Body of pancreas (tissue), 4 donors: ENCODE data around the gene PRRT4. TPM values are rescaled to one million over a fixed set of nuclear protein-coding genes. Genes with fewer than 3 reads are reported as not detected.
A peak's percentile ranks its signal among the peaks of the same experiment; 100 is the strongest.

Experiments used
- ATAC-seq: fragments of 150-250 bp; one replicate; pipeline ENCODE4 v1.9.1; 2016
- DNase-seq, 4 donors: peaks; one replicate each; pipeline ENCODE4 v3.0.0-alpha.2; 2019
- H3K27ac ChIP-seq, 4 donors: fragments of 200-600 bp; sonication (generic); 1 replicate in 3 of 4; 2 replicates in 1 of 4; pipeline versions ENCODE4 v1.5.1 to v1.6.1; 2016 to 2019; ENCODE audit warnings: mild to moderate bottlenecking in 1 of 4, mixed read lengths in 1 of 4, moderate library complexity in 1 of 4
- H3K27me3 ChIP-seq, 2 donors: fragments of 200-600 bp; sonication (generic); one replicate each; pipeline ENCODE4 v1.6.0; 2016; ENCODE audit warnings: mild to moderate bottlenecking in 1 of 2
- H3K36me3 ChIP-seq, 2 donors: fragments of 200-600 bp; sonication (generic); replicated peaks in 1 of 2; 2 replicates each; pipeline ENCODE4 v1.5.1; 2016; ENCODE audit warnings: low read depth in 2 of 2; ENCODE audit not compliant: insufficient read depth in 1 of 2
- H3K4me1 ChIP-seq: fragments of 200-600 bp; sonication (generic); one replicate; pipeline ENCODE4 v1.6.0; 2016
- H3K4me3 ChIP-seq, 2 donors: fragments of 200-600 bp; sonication (generic); 1 replicate in 1 of 2; 2 replicates in 1 of 2; pipeline ENCODE4 v1.5.1; 2016 to 2019
- H3K9me3 ChIP-seq, 3 donors: fragments of 200-600 bp; sonication (generic); 1 replicate in 2 of 3; 2 replicates in 1 of 3; pipeline ENCODE4 v1.5.1; 2016
- CTCF ChIP-seq, 7 experiments: fragments of 450-650 bp in 4 of 7; fragments of 200-600 bp in 3 of 7; sonication (generic) in 3 of 7; IDR thresholded peaks; one replicate each; pipeline ENCODE4 v1.5.1; 2016 to 2019; ENCODE audit warnings: antibody characterized with exemption in 7 of 7
- POLR2A ChIP-seq, 3 donors: fragments of 450-650 bp; IDR thresholded peaks; one replicate each; pipeline ENCODE4 v1.6.1; 2016; ENCODE audit warnings: antibody characterized with exemption in 3 of 3, mild to moderate bottlenecking in 2 of 3
- WGBS, 2 donors: methylation state at CpG; one replicate each; pipeline ENCODE4 v1.1.5; 2017; 5-methylcytosine and 5-hydroxymethylcytosine counted together
- intact Hi-C: fragments of 100-400 bp; cut with DNase I; formaldehyde crosslinking; loops from one replicate; pipeline ENCODE4 v1.15.1; 2023
- total RNA-seq, 2 donors: library from RNA; depleted of rRNA; stranded (reverse); fragments of >200 nt; gene quantifications; one replicate each; pipeline ENCODE4 v1.1.0, GENCODE V29; 2016

PRRT4 gene
- total RNA-seq, 2 donors from 2014 or later, result 7.6 TPM; not detected in 1

- WGBS, 2 donors, result 6 to 12% methylated on average over 8 to 34 of the region's 34 CpGs
- Histone ChIP-seq H3K27me3 (peaks cover 0 to 11% of the 10 kb centered on the region in 2 donors), H3K9me3 (no peaks in the 10 kb centered on the region), H3K4me1 (peaks cover 12% of the 10 kb centered on the region), H3K36me3 (no peaks in the 10 kb centered on the region), H3K4me3 (no peak overlapping the region), H3K27ac (no peak overlapping the region)
- TF ChIP-seq CTCF (IDR thresholded peaks at IDR 0.05) (peak in 6 of 7 experiments; percentile 43 to 72 (median 56)), POLR2A (IDR thresholded peaks at IDR 0.05) (no peak)
- DNase-seq (peak; percentile 62 to 73 (median 68)), ATAC-seq (peak; percentile 75)
- intact Hi-C loops, result no loop called here
Observed at GRCh38 chr7:128352153-128352537, 9.3 kb downstream of the PRRT4 start.

- H3K27ac ChIP-seq, result no peak overlapping the region
- TF ChIP-seq POLR2A (IDR thresholded peaks at IDR 0.05) (no peak), CTCF (IDR thresholded peaks at IDR 0.05) (no peak)
- H3K4me1 ChIP-seq, result peaks cover 12% of the 10 kb centered on the region
- H3K27me3 ChIP-seq, result peaks cover 0 to 11% of the 10 kb centered on the region in 2 donors
- no peak for DNase-seq
- intact Hi-C loops, result loop anchor here (2.0 kb wide), 1 partner anchor 37 kb away; no protein-coding TSS in a partner anchor
- WGBS, 2 donors, result 18 to 31% methylated on average over 14 to 68 of the region's 97 CpGs
- no peak overlapping the region for H3K4me3 ChIP-seq
- no peaks in the 10 kb centered on the region for H3K36me3 ChIP-seq
- H3K9me3 ChIP-seq, result no peaks in the 10 kb centered on the region
- ATAC-seq, result no peak
Observed at GRCh38 chr7:128351296-128352152, 10.0 kb downstream of the PRRT4 start.

- intact Hi-C loops, result loop anchor here (2.0 kb wide), 1 partner anchor 38 kb away; no protein-coding TSS in a partner anchor
- TF ChIP-seq CTCF (IDR thresholded peaks at IDR 0.05), result no peak
- no peak for TF ChIP-seq POLR2A (IDR thresholded peaks at IDR 0.05)
- Histone ChIP-seq H3K36me3 (no peaks in the 10 kb centered on the region), H3K4me3 (no peak overlapping the region), H3K27me3 (peaks cover 0 to 11% of the 10 kb centered on the region in 2 donors), H3K27ac (no peak overlapping the region), H3K4me1 (peaks cover 12% of the 10 kb centered on the region), H3K9me3 (no peaks in the 10 kb centered on the region)
- DNase-seq (no peak), ATAC-seq (no peak)
- 67 to 100% methylated on average over 2 to 30 of the region's 35 CpGs for WGBS, 2 donors
Observed at GRCh38 chr7:128350708-128351295, 10.7 kb downstream of the PRRT4 start.

GRCh38 chr7:128349466-128349825 lies 12.0 kb downstream of the PRRT4 start:
- no peak overlapping the region for H3K27ac ChIP-seq
- ATAC-seq (no peak), DNase-seq (no peak)
- TF ChIP-seq POLR2A (IDR thresholded peaks at IDR 0.05) (no peak), CTCF (IDR thresholded peaks at IDR 0.05) (no peak)
- no peak overlapping the region for H3K4me3 ChIP-seq
- H3K4me1 ChIP-seq, result peaks cover 12% of the 10 kb centered on the region
- H3K27me3 ChIP-seq, result peaks cover 0 to 11% of the 10 kb centered on the region in 2 donors
- WGBS, 2 donors, result 32 to 33% methylated on average over 4 of the region's 4 CpGs
- no peaks in the 10 kb centered on the region for H3K9me3 ChIP-seq
- H3K36me3 ChIP-seq, result no peaks in the 10 kb centered on the region
- intact Hi-C loops, result no loop called here
